Keratinocyte (primary cell): ENCODE measurements around the gene MYO10. TPM values are rescaled to one million over a fixed set of nuclear protein-coding genes. Genes with fewer than 3 reads are reported as not detected.

Source experiments
- DNase-seq: peaks from one replicate; pipeline ENCODE4 v3.0.0-alpha.2; 2011; ENCODE audit warnings: low read depth, missing footprints, low spot score
- FAIRE-seq: peaks from 2 replicates; lab custom pipeline; 2011; peaks lifted over from hg19 to GRCh38; lab: Jason Lieb, UNC
- H2AFZ ChIP-seq: 2 replicates; pipeline ENCODE4 v1.6.0; 2012; ENCODE audit warnings: low read length, control low read depth, inconsistent platforms; ENCODE audit not compliant: control insufficient read depth
- H3K27ac ChIP-seq: 2 replicates; pipeline ENCODE4 v1.5.1; 2011; ENCODE audit warnings: low read length; ENCODE audit not compliant: control insufficient read depth, insufficient read depth
- H3K27me3 ChIP-seq: 3 replicates; pipeline ENCODE4 v1.6.0; 2011; ENCODE audit warnings: low read length; ENCODE audit not compliant: control insufficient read depth, insufficient read depth; ENCODE audit errors: extremely low read depth
- H3K36me3 ChIP-seq, 2 experiments: 2 replicates in 1 of 2; 3 replicates in 1 of 2; pipeline ENCODE4 v1.5.1; 2011; ENCODE audit warnings: low read length in 2 of 2, mild to moderate bottlenecking in 1 of 2; ENCODE audit not compliant: control insufficient read depth in 2 of 2, insufficient read depth in 2 of 2; ENCODE audit errors: extremely low read depth in 1 of 2
- H3K4me1 ChIP-seq: 3 replicates; pipeline ENCODE4 v1.5.1; 2011; ENCODE audit warnings: low read length; ENCODE audit not compliant: control insufficient read depth, insufficient read depth; ENCODE audit errors: extremely low read depth
- H3K4me2 ChIP-seq: 3 replicates; pipeline ENCODE4 v1.6.0; 2011; ENCODE audit warnings: low read depth, low read length; ENCODE audit not compliant: control insufficient read depth, insufficient read depth; ENCODE audit errors: extremely low read depth
- H3K4me3 ChIP-seq, 3 experiments: fragments of 200-600 bp in 1 of 3; sonication (generic) in 1 of 3; 2 replicates in 2 of 3; 3 replicates in 1 of 3; pipeline ENCODE4 v1.5.1; 2011 to 2016; ENCODE audit warnings: low read length in 3 of 3, mild to moderate bottlenecking in 3 of 3, control low read depth in 2 of 3, inconsistent platforms in 1 of 3, low read depth in 1 of 3, mixed read lengths in 1 of 3, mixed run types in 1 of 3, moderate library complexity in 1 of 3; ENCODE audit not compliant: control insufficient read depth in 2 of 3, insufficient read depth in 2 of 3; ENCODE audit errors: extremely low read depth in 1 of 3
- H3K79me2 ChIP-seq: 2 replicates; pipeline ENCODE4 v1.6.0; 2012; ENCODE audit warnings: low read length; ENCODE audit not compliant: control insufficient read depth, insufficient read depth
- H3K9ac ChIP-seq: 3 replicates; pipeline ENCODE4 v1.6.0; 2011; ENCODE audit warnings: low read length; ENCODE audit not compliant: control insufficient read depth, insufficient read depth; ENCODE audit errors: extremely low read depth
- H3K9me1 ChIP-seq: 3 replicates; pipeline ENCODE4 v1.6.0; 2011; ENCODE audit warnings: low read length; ENCODE audit not compliant: control insufficient read depth, insufficient read depth; ENCODE audit errors: extremely low read depth
- H3K9me3 ChIP-seq: 2 replicates; pipeline ENCODE4 v1.5.1; 2012; ENCODE audit warnings: low read depth, low read length; ENCODE audit not compliant: control insufficient read depth
- H4K20me1 ChIP-seq: 3 replicates; pipeline ENCODE4 v1.6.0; 2011; ENCODE audit warnings: low read length; ENCODE audit not compliant: control insufficient read depth, insufficient read depth; ENCODE audit errors: extremely low read depth
- CTCF ChIP-seq, 3 experiments: IDR thresholded peaks in 1 of 3; conservative IDR thresholded peaks in 1 of 3; optimal IDR thresholded peaks in 1 of 3; 2 replicates in 2 of 3; 3 replicates in 1 of 3; pipeline versions ENCODE3 to v1.5.1; 2011; ENCODE audit warnings: low read length in 3 of 3, mild to moderate bottlenecking in 3 of 3, moderate library complexity in 2 of 3, control low read depth in 1 of 3, inconsistent platforms in 1 of 3; ENCODE audit not compliant: insufficient read depth in 2 of 3; ENCODE audit errors: extremely low read depth in 1 of 3
- EZH2 ChIP-seq: IDR thresholded peaks from one replicate; pipeline ENCODE4 v1.6.1; 2012; ENCODE audit warnings: inconsistent platforms, mild to moderate bottlenecking, low read length, moderate library complexity
- dilution Hi-C: fragments of 300-500 bp; cut with MboI; formaldehyde crosslinking; loops from one replicate; pipeline ENCODE4 v1.7.0; 2020; ENCODE audit warnings: low sequenced_read_pairs; ENCODE audit not compliant: extremely low pct_ligation_motif_present
- polyA plus RNA-seq, 5 experiments: library from polyadenylated mRNA; depleted of rRNA in 3 of 5; stranded (reverse) in 3 of 5; stranded (forward) in 1 of 5; unstranded in 1 of 5; fragments of >200 nt; gene quantifications; 1 replicate in 1 of 5; 2 replicates in 3 of 5; 3 replicates in 1 of 5; pipeline versions ENCODE4 v1.2.1 to v1.2.3, GENCODE V29; 2011 to 2012; ENCODE audit warnings: missing spikeins in 2 of 5, low read depth in 1 of 5, low replicate concordance in 1 of 5

MYO10 gene
- polyA plus RNA-seq, 1 donor (not counting 4 experiments of a cell fraction or from before 2014, with no cell fraction given), result 22.0 TPM

DNA sequence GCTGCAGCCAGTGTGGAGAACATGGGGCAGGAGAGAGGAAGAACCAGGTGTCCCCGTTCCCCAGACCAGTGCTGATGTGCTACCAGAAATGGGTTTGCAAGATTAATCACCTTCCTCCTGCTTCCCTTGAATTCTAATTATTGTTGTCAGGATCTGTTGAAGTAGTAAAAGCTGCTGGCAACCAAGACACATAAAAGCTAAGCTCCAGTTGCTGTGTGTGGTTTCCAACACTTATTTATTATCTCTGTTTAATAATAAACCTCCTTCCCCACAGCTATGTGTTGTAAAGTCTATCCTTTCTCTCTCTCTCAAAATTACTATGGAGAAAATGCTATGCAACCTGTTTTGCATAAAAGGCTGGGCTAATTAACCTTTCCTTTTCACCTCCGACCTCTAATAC, 317.0 kb downstream of the MYO10 start:
- no peak overlapping the region for H2AFZ ChIP-seq
- no peak overlapping the region for H3K27ac ChIP-seq
- H3K9ac ChIP-seq, result no peak overlapping the region
- no peaks in the 10 kb centered on the region for H3K79me2 ChIP-seq
- H3K9me3 ChIP-seq, result no peaks in the 10 kb centered on the region
- DNase-seq (no peak), FAIRE-seq (no peak)
- H3K27me3 ChIP-seq, result peaks cover 16% of the 10 kb centered on the region
- H3K4me3 ChIP-seq, result no peak overlapping the region
- H3K4me2 ChIP-seq, result no peak overlapping the region
- H3K36me3 ChIP-seq, result no peaks in the 10 kb centered on the region
- no peaks in the 10 kb centered on the region for H4K20me1 ChIP-seq
- dilution Hi-C loops, result no loop called here
- peaks cover 7% of the 10 kb centered on the region for H3K4me1 ChIP-seq
- TF ChIP-seq CTCF (optimal IDR thresholded peaks at IDR 0.05 in 1 of 3, IDR thresholded peaks at IDR 0.05 in 1 of 3, conservative IDR thresholded peaks at IDR 0.05 in 1 of 3; ENCODE audit: extremely low read depth in 1 of 3, insufficient read depth in 2 of 3, low read length in 3 of 3), result no peak
- TF ChIP-seq EZH2, result no peak
- H3K9me1 ChIP-seq, result no peaks in the 10 kb centered on the region

GRCh38 chr5:16618138-16618897, 317.8 kb downstream of the MYO10 start:
- TF ChIP-seq CTCF (optimal IDR thresholded peaks at IDR 0.05 in 1 of 3, IDR thresholded peaks at IDR 0.05 in 1 of 3, conservative IDR thresholded peaks at IDR 0.05 in 1 of 3; ENCODE audit: extremely low read depth in 1 of 3, insufficient read depth in 2 of 3, low read length in 3 of 3) (no peak), EZH2 (no peak)
- Histone ChIP-seq H3K9me1 (no peaks in the 10 kb centered on the region), H3K36me3 (no peaks in the 10 kb centered on the region), H3K9ac (no peak overlapping the region), H2AFZ (no peak overlapping the region), H3K79me2 (no peaks in the 10 kb centered on the region), H3K9me3 (no peaks in the 10 kb centered on the region), H3K27ac (no peak overlapping the region), H3K4me3 (no peak overlapping the region), H4K20me1 (no peaks in the 10 kb centered on the region), H3K4me2 (no peak overlapping the region), H3K27me3 (peaks cover 16% of the 10 kb centered on the region), H3K4me1 (peaks cover 7% of the 10 kb centered on the region)
- dilution Hi-C loops, result no loop called here
- FAIRE-seq (no peak), DNase-seq (no peak)
